DND-41 (cell line): ENCODE data around the gene MGAT5.

Source experiments
- EZH2 ChIP-seq: IDR thresholded peaks from 3 replicates; pipeline ENCODE4 v1.6.1; 2012; ENCODE audit warnings: borderline replicate concordance, low read depth, mild to moderate bottlenecking, moderate library complexity, low read length, inconsistent platforms; ENCODE audit not compliant: severe bottlenecking
- TF ChIP-seq, protein P1 (sequence below): IDR thresholded peaks from 2 replicates; pipeline ENCODE4 v1.5.1; 2012; ENCODE audit warnings: borderline replicate concordance, low read length, moderate library complexity, mild to moderate bottlenecking; ENCODE audit not compliant: poor library complexity, severe bottlenecking; ENCODE audit errors: extremely low read depth

DNA sequence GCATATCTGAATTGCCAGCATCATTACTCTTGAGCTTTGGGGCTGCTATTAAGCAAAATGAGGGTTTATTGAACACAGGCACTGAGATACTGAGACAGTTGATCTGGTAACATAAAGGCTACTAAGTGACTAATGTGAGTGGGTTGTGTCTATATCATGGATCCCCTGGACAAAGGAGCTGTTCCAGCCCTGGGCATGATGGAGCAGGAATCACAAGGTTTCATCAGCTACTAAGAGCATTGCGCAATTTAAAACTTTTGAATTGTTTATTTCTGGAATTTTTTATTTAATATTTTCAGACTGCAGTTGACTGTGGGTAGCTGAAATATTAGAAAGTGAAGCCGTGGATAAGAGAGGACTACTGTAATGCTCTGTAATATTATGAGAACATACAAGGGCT is 73.5 kb downstream of the MGAT5 start:
- TF ChIP-seq, protein P1, sequence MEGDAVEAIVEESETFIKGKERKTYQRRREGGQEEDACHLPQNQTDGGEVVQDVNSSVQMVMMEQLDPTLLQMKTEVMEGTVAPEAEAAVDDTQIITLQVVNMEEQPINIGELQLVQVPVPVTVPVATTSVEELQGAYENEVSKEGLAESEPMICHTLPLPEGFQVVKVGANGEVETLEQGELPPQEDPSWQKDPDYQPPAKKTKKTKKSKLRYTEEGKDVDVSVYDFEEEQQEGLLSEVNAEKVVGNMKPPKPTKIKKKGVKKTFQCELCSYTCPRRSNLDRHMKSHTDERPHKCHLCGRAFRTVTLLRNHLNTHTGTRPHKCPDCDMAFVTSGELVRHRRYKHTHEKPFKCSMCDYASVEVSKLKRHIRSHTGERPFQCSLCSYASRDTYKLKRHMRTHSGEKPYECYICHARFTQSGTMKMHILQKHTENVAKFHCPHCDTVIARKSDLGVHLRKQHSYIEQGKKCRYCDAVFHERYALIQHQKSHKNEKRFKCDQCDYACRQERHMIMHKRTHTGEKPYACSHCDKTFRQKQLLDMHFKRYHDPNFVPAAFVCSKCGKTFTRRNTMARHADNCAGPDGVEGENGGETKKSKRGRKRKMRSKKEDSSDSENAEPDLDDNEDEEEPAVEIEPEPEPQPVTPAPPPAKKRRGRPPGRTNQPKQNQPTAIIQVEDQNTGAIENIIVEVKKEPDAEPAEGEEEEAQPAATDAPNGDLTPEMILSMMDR = no peak
- no peak for TF ChIP-seq EZH2
